Measurements from ENCODE around the gene NDUFAF3. TPM values are rescaled to one million over a fixed set of nuclear protein-coding genes. Genes with fewer than 3 reads are reported as not detected.

The NDUFAF3 gene
- total and polyA plus RNA-seq, 9 donors = 43.2 to 132 (median 89.8) TPM

GRCh38 chr3:49057268-49057667 is 35.3 kb downstream of the NDUFAF3 start:
- Histone ChIP-seq H3K27ac (no peak overlapping the region), H3K27me3 (no peaks in the 10 kb centered on the region), H3K9me3 (no peaks in the 10 kb centered on the region), H3K36me3 (no peaks in the 10 kb centered on the region), H3K4me3 (no peak overlapping the region), H3K4me1 (ENCODE audit: insufficient read depth) (no peaks in the 10 kb centered on the region)
- no peak for DNase-seq
- intact Hi-C loops (cut with DNase I) = no loop called here
- no peak for TF ChIP-seq EP300 (IDR thresholded peaks at IDR 0.05)
- no peak for TF ChIP-seq POLR2A (IDR thresholded peaks at IDR 0.05)
- TF ChIP-seq, protein P1, sequence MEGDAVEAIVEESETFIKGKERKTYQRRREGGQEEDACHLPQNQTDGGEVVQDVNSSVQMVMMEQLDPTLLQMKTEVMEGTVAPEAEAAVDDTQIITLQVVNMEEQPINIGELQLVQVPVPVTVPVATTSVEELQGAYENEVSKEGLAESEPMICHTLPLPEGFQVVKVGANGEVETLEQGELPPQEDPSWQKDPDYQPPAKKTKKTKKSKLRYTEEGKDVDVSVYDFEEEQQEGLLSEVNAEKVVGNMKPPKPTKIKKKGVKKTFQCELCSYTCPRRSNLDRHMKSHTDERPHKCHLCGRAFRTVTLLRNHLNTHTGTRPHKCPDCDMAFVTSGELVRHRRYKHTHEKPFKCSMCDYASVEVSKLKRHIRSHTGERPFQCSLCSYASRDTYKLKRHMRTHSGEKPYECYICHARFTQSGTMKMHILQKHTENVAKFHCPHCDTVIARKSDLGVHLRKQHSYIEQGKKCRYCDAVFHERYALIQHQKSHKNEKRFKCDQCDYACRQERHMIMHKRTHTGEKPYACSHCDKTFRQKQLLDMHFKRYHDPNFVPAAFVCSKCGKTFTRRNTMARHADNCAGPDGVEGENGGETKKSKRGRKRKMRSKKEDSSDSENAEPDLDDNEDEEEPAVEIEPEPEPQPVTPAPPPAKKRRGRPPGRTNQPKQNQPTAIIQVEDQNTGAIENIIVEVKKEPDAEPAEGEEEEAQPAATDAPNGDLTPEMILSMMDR (IDR thresholded peaks at IDR 0.05) = no peak
- WGBS, 3 donors = 91 to 96% (median 94%) methylated on average over 10 of the region's 10 CpGs

GRCh38 chr3:49058011-49058410 is 36.1 kb downstream of the NDUFAF3 start:
- WGBS, 3 donors = 90 to 96% (median 93%) methylated on average over 7 of the region's 7 CpGs
- intact Hi-C loops (cut with DNase I) = no loop called here
- TF ChIP-seq POLR2A (IDR thresholded peaks at IDR 0.05) (no peak), EP300 (IDR thresholded peaks at IDR 0.05) (no peak)
- TF ChIP-seq, protein P1 (IDR thresholded peaks at IDR 0.05) = no peak
- no peaks in the 10 kb centered on the region for H3K4me1 ChIP-seq (ENCODE audit: insufficient read depth)
- no peaks in the 10 kb centered on the region for H3K36me3 ChIP-seq
- DNase-seq = no peak
- no peak overlapping the region for H3K27ac ChIP-seq
- H3K27me3 ChIP-seq = no peaks in the 10 kb centered on the region
- H3K9me3 ChIP-seq = no peaks in the 10 kb centered on the region
- no peak overlapping the region for H3K4me3 ChIP-seq

MicroRNAs encoded within 50 kb of the gene (microRNA counts, 767-probe panel; counts per million panel counts)
- microRNA hsa-miR-191-5p (6,789 counts per million, percentile 99 among the panel's probes with 10 or more counts), microRNA hsa-miR-425-5p (530 counts per million, percentile 78 among the panel's probes with 10 or more counts)

Small RNA genes within 50 kb of the gene (microRNA-seq; reads per million reads assigned to microRNA genes)
- 7,054 to 8,091 (median 8,065) reads per million in 3 donors for gene MIR191
- gene MIR425 = 636 to 678 (median 638) reads per million in 3 donors

Small RNA genes within 50 kb of the gene (small RNA-seq; reads per million reads assigned to genes)
- gene MIR191 (2,488 reads per million, percentile 98 among the genes with 10 or more reads in this experiment), gene MIR425 (2.0 reads per million, percentile 72 among the genes with 10 or more reads in this experiment)

Other genes starting within 250 kb of the NDUFAF3 start
- gene PRKAR2A, start 174.2 kb upstream of the NDUFAF3 start, total RNA-seq = 10 to 100 TPM; 18.6 to 52.6 (median 46.3) TPM
- 10 to 100 TPM in 1 of 2 donors, 1 to 10 TPM in 1; 9.4 to 41.2 TPM for gene PRKAR2A, start 174.2 kb upstream of the NDUFAF3 start, polyA plus RNA-seq
- gene SLC25A20, start 123.2 kb upstream of the NDUFAF3 start, total RNA-seq = 10 to 100 TPM in 4 of 7 donors, 1 to 10 TPM in 3; 5.6 to 12.3 (median 10.1) TPM
- gene SLC25A20, start 123.2 kb upstream of the NDUFAF3 start, polyA plus RNA-seq = 10 to 100 TPM; 12.1 to 37.6 TPM
- gene ARIH2, start 103.3 kb upstream of the NDUFAF3 start, total RNA-seq = 10 to 100 TPM; 66.8 to 95.7 (median 72.0) TPM
- 10 to 100 TPM; 39.6 to 75.3 TPM for gene ARIH2, start 103.3 kb upstream of the NDUFAF3 start, polyA plus RNA-seq
- gene P4HTM, start 31.9 kb upstream of the NDUFAF3 start, total RNA-seq = 100 to 1,000 TPM in 1 of 7 donors, 10 to 100 TPM in 6; 31.5 to 125 (median 46.5) TPM
- 10 to 100 TPM; 16.6 to 33.5 TPM for gene P4HTM, start 31.9 kb upstream of the NDUFAF3 start, polyA plus RNA-seq
- gene WDR6, start 14.7 kb upstream of the NDUFAF3 start, total RNA-seq = 100 to 1,000 TPM; 116 to 289 (median 230) TPM
- gene WDR6, start 14.7 kb upstream of the NDUFAF3 start, polyA plus RNA-seq = 100 to 1,000 TPM; 109 to 196 TPM
- gene DALRD3, start 3.5 kb upstream of the NDUFAF3 start, total RNA-seq = 10 to 100 TPM; 21.1 to 74.9 (median 27.5) TPM
- 10 to 100 TPM; 23.0 to 33.1 TPM for gene DALRD3, start 3.5 kb upstream of the NDUFAF3 start, polyA plus RNA-seq
- gene IMPDH2, start 7.3 kb downstream of the NDUFAF3 start, total RNA-seq = 100 to 1,000 TPM; 264 to 523 (median 420) TPM
- gene IMPDH2, start 7.3 kb downstream of the NDUFAF3 start, polyA plus RNA-seq = 100 to 1,000 TPM; 295 to 381 TPM
- gene QRICH1, start 72.0 kb downstream of the NDUFAF3 start, total RNA-seq = 100 to 1,000 TPM in 2 of 7 donors, 10 to 100 TPM in 5; 56.9 to 104 (median 90.4) TPM
- 10 to 100 TPM; 46.2 to 78.9 TPM for gene QRICH1, start 72.0 kb downstream of the NDUFAF3 start, polyA plus RNA-seq
- 100 to 1,000 TPM; 165 to 271 (median 204) TPM for gene QARS1, start 82.6 kb downstream of the NDUFAF3 start, total RNA-seq
- 100 to 1,000 TPM; 191 to 293 TPM for gene QARS1, start 82.6 kb downstream of the NDUFAF3 start, polyA plus RNA-seq
- 10 to 100 TPM; 38.3 to 71.4 (median 53.8) TPM for gene USP19, start 98.7 kb downstream of the NDUFAF3 start, total RNA-seq
- gene USP19, start 98.7 kb downstream of the NDUFAF3 start, polyA plus RNA-seq = 10 to 100 TPM; 21.7 to 33.3 TPM
- gene LAMB2, start 110.9 kb downstream of the NDUFAF3 start, total RNA-seq = 100 to 1,000 TPM; 457 to 681 (median 491) TPM
- 100 to 1,000 TPM; 408 to 528 TPM for gene LAMB2, start 110.9 kb downstream of the NDUFAF3 start, polyA plus RNA-seq
- gene CCDC71, start 144.2 kb downstream of the NDUFAF3 start, total RNA-seq = 10 to 100 TPM; 24.8 to 39.0 (median 32.7) TPM
- gene CCDC71, start 144.2 kb downstream of the NDUFAF3 start, polyA plus RNA-seq = 10 to 100 TPM in 1 of 2 donors, 1 to 10 TPM in 1; 6.9 to 30.9 TPM
- 100 to 1,000 TPM in 5 of 7 donors, 10 to 100 TPM in 2; 67.1 to 244 (median 131) TPM for gene KLHDC8B, start 149.5 kb downstream of the NDUFAF3 start, total RNA-seq
- gene KLHDC8B, start 149.5 kb downstream of the NDUFAF3 start, polyA plus RNA-seq = 100 to 1,000 TPM in 1 of 2 donors, 10 to 100 TPM in 1; 84.6 to 109 TPM